MM.1S (cell line): ENCODE measurements around the gene NOP56.

Source experiments
- DNase-seq: peaks from one replicate; pipeline ENCODE4 v3.0.0-alpha.2; 2015
- H2AFZ ChIP-seq: fragments of 300-600 bp; sonication (generic); 2 replicates; pipeline ENCODE4 v1.6.0; 2016; ENCODE audit warnings: antibody characterized with exemption, low read length
- H3F3A ChIP-seq: fragments of 300-600 bp; sonication (generic); 2 replicates; pipeline ENCODE4 v1.6.1; 2016; ENCODE audit warnings: mild to moderate bottlenecking, antibody characterized with exemption, low read length, moderate library complexity, mixed read lengths; ENCODE audit not compliant: insufficient read depth
- H3K27ac ChIP-seq: fragments of 300-600 bp; sonication (generic); 2 replicates; pipeline ENCODE4 v1.5.1; 2016; ENCODE audit warnings: mild to moderate bottlenecking, low read length
- H3K27me3 ChIP-seq: fragments of 300-600 bp; sonication (generic); replicated peaks from 2 replicates; pipeline ENCODE4 v1.6.0; 2016; ENCODE audit warnings: low read length; ENCODE audit not compliant: insufficient read depth
- H3K36me3 ChIP-seq: fragments of 300-600 bp; sonication (generic); replicated peaks from 2 replicates; pipeline ENCODE4 v1.6.1; 2016; ENCODE audit warnings: mild to moderate bottlenecking, low read length, mixed read lengths; ENCODE audit not compliant: insufficient read depth
- H3K4me1 ChIP-seq: fragments of 300-600 bp; sonication (generic); 2 replicates; pipeline ENCODE4 v1.6.1; 2016; ENCODE audit warnings: low read length, mixed read lengths
- H3K4me2 ChIP-seq: fragments of 300-600 bp; sonication (generic); 2 replicates; pipeline ENCODE4 v1.6.0; 2016; ENCODE audit warnings: low read depth, low read length
- H3K4me3 ChIP-seq: fragments of 300-600 bp; sonication (generic); 2 replicates; pipeline ENCODE4 v1.5.1; 2016; ENCODE audit warnings: low read length, mixed read lengths
- H3K79me2 ChIP-seq: fragments of 300-600 bp; sonication (generic); 2 replicates; pipeline ENCODE4 v1.6.1; 2016; ENCODE audit warnings: mixed run types, low read length, mixed read lengths
- H3K9ac ChIP-seq: fragments of 300-600 bp; sonication (generic); 2 replicates; pipeline ENCODE4 v1.6.1; 2016; ENCODE audit warnings: low read length, mixed read lengths
- H3K9me2 ChIP-seq: fragments of 300-600 bp; sonication (generic); replicated peaks from 2 replicates; pipeline ENCODE4 v1.6.1; 2016; ENCODE audit warnings: mild to moderate bottlenecking, low read length, mixed read lengths; ENCODE audit not compliant: insufficient read depth
- H3K9me3 ChIP-seq: fragments of 300-600 bp; sonication (generic); replicated peaks from 2 replicates; pipeline ENCODE4 v1.6.1; 2016; ENCODE audit warnings: mild to moderate bottlenecking, low read length, mixed read lengths; ENCODE audit not compliant: insufficient read depth
- H4K20me1 ChIP-seq: fragments of 300-600 bp; sonication (generic); 2 replicates; pipeline ENCODE4 v1.6.1; 2016; ENCODE audit warnings: mild to moderate bottlenecking, low read length, moderate library complexity, mixed read lengths; ENCODE audit not compliant: insufficient read depth
- EZH2 ChIP-seq: fragments of 300-600 bp; sonication (generic); optimal IDR thresholded peaks from 2 replicates; pipeline ENCODE3; 2017; ENCODE audit warnings: low read depth, mild to moderate bottlenecking, antibody characterized with exemption, low read length, mixed read lengths
- EZH2phosphoT487 ChIP-seq: fragments of 300-600 bp; sonication (generic); IDR thresholded peaks from 2 replicates; pipeline ENCODE4 v1.6.1; 2018; ENCODE audit warnings: antibody characterized with exemption, low read length
- TF ChIP-seq, protein P1 (sequence below): fragments of 300-600 bp; sonication (generic); IDR thresholded peaks from 2 replicates; pipeline ENCODE4 v1.5.1; 2016; ENCODE audit warnings: antibody characterized with exemption, low read length, mixed read lengths

Gene NOP56

GRCh38 chr20:2697768-2698167 is 45.3 kb downstream of the NOP56 start:
- Histone ChIP-seq H3K9ac (no peak overlapping the region), H3K4me3 (no peak overlapping the region), H3K9me2 (no peaks in the 10 kb centered on the region), H3K27ac (no peak overlapping the region), H3K36me3 (no peaks in the 10 kb centered on the region), H3K4me1 (no peaks in the 10 kb centered on the region), H3K4me2 (no peak overlapping the region), H2AFZ (no peak overlapping the region), H3K79me2 (no peaks in the 10 kb centered on the region), H4K20me1 (no peaks in the 10 kb centered on the region), H3K9me3 (no peaks in the 10 kb centered on the region), H3K27me3 (no peaks in the 10 kb centered on the region), H3F3A (no peaks in the 10 kb centered on the region)
- DNase-seq: no peak
- TF ChIP-seq, protein P1, sequence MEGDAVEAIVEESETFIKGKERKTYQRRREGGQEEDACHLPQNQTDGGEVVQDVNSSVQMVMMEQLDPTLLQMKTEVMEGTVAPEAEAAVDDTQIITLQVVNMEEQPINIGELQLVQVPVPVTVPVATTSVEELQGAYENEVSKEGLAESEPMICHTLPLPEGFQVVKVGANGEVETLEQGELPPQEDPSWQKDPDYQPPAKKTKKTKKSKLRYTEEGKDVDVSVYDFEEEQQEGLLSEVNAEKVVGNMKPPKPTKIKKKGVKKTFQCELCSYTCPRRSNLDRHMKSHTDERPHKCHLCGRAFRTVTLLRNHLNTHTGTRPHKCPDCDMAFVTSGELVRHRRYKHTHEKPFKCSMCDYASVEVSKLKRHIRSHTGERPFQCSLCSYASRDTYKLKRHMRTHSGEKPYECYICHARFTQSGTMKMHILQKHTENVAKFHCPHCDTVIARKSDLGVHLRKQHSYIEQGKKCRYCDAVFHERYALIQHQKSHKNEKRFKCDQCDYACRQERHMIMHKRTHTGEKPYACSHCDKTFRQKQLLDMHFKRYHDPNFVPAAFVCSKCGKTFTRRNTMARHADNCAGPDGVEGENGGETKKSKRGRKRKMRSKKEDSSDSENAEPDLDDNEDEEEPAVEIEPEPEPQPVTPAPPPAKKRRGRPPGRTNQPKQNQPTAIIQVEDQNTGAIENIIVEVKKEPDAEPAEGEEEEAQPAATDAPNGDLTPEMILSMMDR: no peak
- TF ChIP-seq EZH2phosphoT487: no peak
- TF ChIP-seq EZH2: no peak

DNA sequence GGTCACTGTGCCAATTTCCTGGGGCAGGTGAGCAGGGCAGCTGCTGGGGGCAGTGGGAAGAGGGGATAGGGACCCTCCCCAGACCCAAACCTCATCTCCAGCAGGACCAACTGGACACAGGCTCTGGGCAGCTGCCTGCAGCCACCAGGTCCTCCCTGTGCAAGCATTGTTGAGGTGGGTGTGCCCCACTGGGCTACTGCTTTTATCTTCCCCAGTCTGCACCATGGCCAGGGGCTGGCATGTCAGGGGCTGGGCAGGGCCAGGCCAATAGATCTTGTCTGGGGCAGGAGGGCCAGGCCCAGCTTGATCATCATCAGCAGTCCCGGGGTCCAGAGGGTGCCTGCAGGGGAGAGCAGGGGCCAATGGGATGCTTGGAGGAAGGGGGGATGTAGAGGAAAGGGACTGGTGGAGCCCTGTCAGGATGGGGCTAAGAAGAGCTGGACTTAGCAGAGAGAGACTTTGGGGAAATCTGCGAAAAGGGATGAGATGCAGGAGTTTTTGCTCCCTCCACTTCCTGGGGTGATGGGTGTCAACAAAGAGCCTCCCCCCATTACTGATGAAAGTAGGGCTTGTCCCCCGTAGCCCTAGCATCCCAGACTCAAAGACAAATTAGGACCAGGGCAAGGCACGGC is 45.9 kb downstream of the NOP56 start:
- Histone ChIP-seq H3K9me3 (no peaks in the 10 kb centered on the region), H3K4me1 (no peaks in the 10 kb centered on the region), H3F3A (no peaks in the 10 kb centered on the region), H3K27me3 (no peaks in the 10 kb centered on the region), H3K36me3 (no peaks in the 10 kb centered on the region), H3K4me2 (no peak overlapping the region), H4K20me1 (no peaks in the 10 kb centered on the region), H2AFZ (no peak overlapping the region), H3K4me3 (no peak overlapping the region), H3K27ac (no peak overlapping the region), H3K79me2 (no peaks in the 10 kb centered on the region), H3K9ac (no peak overlapping the region), H3K9me2 (no peaks in the 10 kb centered on the region)
- TF ChIP-seq EZH2 (no peak), EZH2phosphoT487 (no peak)
- TF ChIP-seq, protein P1: no peak
- DNase-seq: no peak

- DNase-seq: no peak
- no peaks in the 10 kb centered on the region for H3K79me2 ChIP-seq
- no peaks in the 10 kb centered on the region for H3K36me3 ChIP-seq
- no peaks in the 10 kb centered on the region for H4K20me1 ChIP-seq
- no peak overlapping the region for H3K9ac ChIP-seq
- H3K4me1 ChIP-seq: no peaks in the 10 kb centered on the region
- TF ChIP-seq, protein P1: no peak
- TF ChIP-seq EZH2phosphoT487: no peak
- no peak for TF ChIP-seq EZH2
- no peaks in the 10 kb centered on the region for H3K9me2 ChIP-seq
- H3F3A ChIP-seq: no peaks in the 10 kb centered on the region
- H3K27ac ChIP-seq: no peak overlapping the region
- no peak overlapping the region for H2AFZ ChIP-seq
- no peaks in the 10 kb centered on the region for H3K9me3 ChIP-seq
- H3K4me3 ChIP-seq: no peak overlapping the region
- no peaks in the 10 kb centered on the region for H3K27me3 ChIP-seq
- H3K4me2 ChIP-seq: no peak overlapping the region
Observed at GRCh38 chr20:2698912-2699311, 46.5 kb downstream of the NOP56 start.
